ENCODE results near the gene ARL4D.
"Not testable (repeated sequence)": the region's sequence is repeated elsewhere in the genome, so short reads cannot be mapped to it uniquely, and the experiment has no call there.

ARL4D gene

GRCh38 chr17:43373356-43373755, 25.4 kb upstream of the ARL4D start:
- H3K4me1 ChIP-seq (ENCODE audit: control insufficient read depth, insufficient read depth, low read length) = peaks cover 11% of the 10 kb centered on the region
- H3K36me3 ChIP-seq (ENCODE audit: control insufficient read depth, insufficient read depth, low read length) = peaks cover 5% of the 10 kb centered on the region
- H3K27ac ChIP-seq (ENCODE audit: low read depth, low read length) = no peak overlapping the region
- no peak overlapping the region for H3K4me3 ChIP-seq (ENCODE audit: low read length)
- no peaks in the 10 kb centered on the region for H3K27me3 ChIP-seq (ENCODE audit: control insufficient read depth, insufficient read depth, low read length)
- H3K9ac ChIP-seq (ENCODE audit: low read length) = no peak overlapping the region

GRCh38 chr17:43375915-43376314, 22.9 kb upstream of the ARL4D start:
- not testable (repeated sequence) for H3K36me3 ChIP-seq (ENCODE audit: control insufficient read depth, insufficient read depth, low read length); H3K4me3 ChIP-seq (ENCODE audit: low read length); H3K27me3 ChIP-seq (ENCODE audit: control insufficient read depth, insufficient read depth, low read length); H3K9ac ChIP-seq (ENCODE audit: low read length); H3K27ac ChIP-seq (ENCODE audit: low read depth, low read length); H3K4me1 ChIP-seq (ENCODE audit: control insufficient read depth, insufficient read depth, low read length)

DNA sequence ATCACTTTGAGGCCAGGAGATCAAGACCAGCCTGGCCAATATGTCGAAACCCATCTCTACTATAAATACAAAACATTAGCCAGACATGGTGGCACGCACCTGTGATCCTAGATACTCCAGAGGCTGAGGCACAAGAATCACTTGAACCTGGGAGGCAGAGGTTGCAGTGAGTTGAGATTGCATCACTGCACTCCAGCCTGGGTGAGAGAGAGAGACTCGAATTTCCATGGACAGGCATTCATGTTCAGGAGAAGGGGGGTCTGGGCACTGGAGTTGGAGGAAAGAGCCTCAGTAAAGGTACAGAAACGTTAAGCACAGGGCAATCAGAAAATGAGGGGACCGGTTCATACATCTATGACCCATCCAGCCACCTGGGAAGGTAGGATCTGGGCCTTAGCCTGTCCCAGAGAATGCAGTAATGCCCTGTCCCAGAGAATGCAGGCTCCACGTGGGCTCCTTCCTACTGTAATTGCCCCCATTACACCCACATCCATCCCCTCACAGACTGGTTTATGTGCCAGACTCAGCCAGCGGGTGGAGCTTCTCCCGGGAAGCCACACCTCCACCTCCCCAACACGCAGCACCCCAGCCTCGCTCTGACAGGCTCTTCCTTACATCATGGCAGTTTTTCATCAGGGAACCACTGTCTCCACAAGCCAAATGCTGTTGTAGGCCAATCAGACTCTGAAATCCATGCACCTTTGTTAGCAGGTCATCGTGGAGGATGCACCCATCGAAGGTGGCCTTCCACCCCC, 21.6 kb upstream of the ARL4D start:
- Histone ChIP-seq H3K36me3 (ENCODE audit: control insufficient read depth, insufficient read depth, low read length) (peaks cover 5% of the 10 kb centered on the region), H3K27me3 (ENCODE audit: control insufficient read depth, insufficient read depth, low read length) (no peaks in the 10 kb centered on the region), H3K4me1 (ENCODE audit: control insufficient read depth, insufficient read depth, low read length) (peaks cover under 1% of the 10 kb centered on the region), H3K27ac (ENCODE audit: low read depth, low read length) (no peak overlapping the region), H3K9ac (ENCODE audit: low read length) (no peak overlapping the region), H3K4me3 (ENCODE audit: low read length) (no peak overlapping the region)

DNA sequence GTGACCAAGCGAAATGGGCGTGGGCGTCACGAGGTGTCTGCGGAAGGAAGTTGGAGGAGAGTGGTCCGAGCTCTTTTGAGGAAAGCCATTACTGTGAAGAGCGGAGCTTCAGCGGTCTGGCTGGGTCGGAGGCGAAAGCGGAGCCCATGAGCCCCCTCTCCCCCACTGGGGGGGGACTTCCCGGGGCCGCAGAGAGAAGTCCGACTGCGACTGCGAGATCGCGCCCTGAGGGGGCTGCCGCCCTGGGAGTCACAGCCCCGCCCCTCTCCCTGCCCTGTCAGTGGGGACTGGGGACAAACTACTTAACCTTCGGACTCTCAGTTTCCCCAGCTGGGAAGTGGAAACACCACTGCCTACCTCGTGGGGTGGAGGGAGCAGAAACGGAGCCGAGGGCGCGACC, 20.0 kb upstream of the ARL4D start:
- Histone ChIP-seq H3K36me3 (ENCODE audit: control insufficient read depth, insufficient read depth, low read length) (peaks cover 5% of the 10 kb centered on the region), H3K27me3 (ENCODE audit: control insufficient read depth, insufficient read depth, low read length) (no peaks in the 10 kb centered on the region), H3K9ac (ENCODE audit: low read length) (no peak overlapping the region), H3K4me3 (ENCODE audit: low read length) (no peak overlapping the region), H3K27ac (ENCODE audit: low read depth, low read length) (no peak overlapping the region), H3K4me1 (ENCODE audit: control insufficient read depth, insufficient read depth, low read length) (no peaks in the 10 kb centered on the region)

DNA sequence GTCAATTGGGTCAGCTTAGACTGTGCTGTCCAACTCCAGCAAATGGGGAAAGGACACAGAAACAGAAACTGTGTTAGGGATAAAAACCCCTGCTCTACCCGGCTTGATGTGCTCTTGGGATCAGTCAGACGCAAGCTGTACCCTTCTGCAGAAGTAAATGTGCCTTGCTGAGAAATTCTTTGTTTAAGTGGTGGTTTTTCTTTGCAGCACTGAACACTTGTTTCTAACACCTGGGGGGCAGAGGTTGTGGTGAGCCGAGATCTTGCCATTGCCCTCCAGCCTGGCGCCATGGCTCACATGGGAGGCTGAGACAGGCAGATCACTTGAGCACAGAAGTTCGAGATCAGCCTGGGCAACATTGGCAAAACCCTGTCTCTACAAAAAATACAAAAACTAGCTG, 18.5 kb upstream of the ARL4D start:
- Histone ChIP-seq H3K4me3 (ENCODE audit: low read length) (no peak overlapping the region), H3K4me1 (ENCODE audit: control insufficient read depth, insufficient read depth, low read length) (no peaks in the 10 kb centered on the region), H3K36me3 (ENCODE audit: control insufficient read depth, insufficient read depth, low read length) (peaks cover under 1% of the 10 kb centered on the region), H3K9ac (ENCODE audit: low read length) (no peak overlapping the region), H3K27me3 (ENCODE audit: control insufficient read depth, insufficient read depth, low read length) (no peaks in the 10 kb centered on the region), H3K27ac (ENCODE audit: low read depth, low read length) (no peak overlapping the region)

- Histone ChIP-seq H3K4me3 (ENCODE audit: low read length) (no peak overlapping the region), H3K27ac (ENCODE audit: low read depth, low read length) (no peak overlapping the region), H3K9ac (ENCODE audit: low read length) (no peak overlapping the region), H3K4me1 (ENCODE audit: control insufficient read depth, insufficient read depth, low read length) (no peaks in the 10 kb centered on the region), H3K36me3 (ENCODE audit: control insufficient read depth, insufficient read depth, low read length) (no peaks in the 10 kb centered on the region), H3K27me3 (ENCODE audit: control insufficient read depth, insufficient read depth, low read length) (no peaks in the 10 kb centered on the region)
These were observed 17.6 kb upstream of the ARL4D start for GRCh38 chr17:43381204-43381603.

DNA sequence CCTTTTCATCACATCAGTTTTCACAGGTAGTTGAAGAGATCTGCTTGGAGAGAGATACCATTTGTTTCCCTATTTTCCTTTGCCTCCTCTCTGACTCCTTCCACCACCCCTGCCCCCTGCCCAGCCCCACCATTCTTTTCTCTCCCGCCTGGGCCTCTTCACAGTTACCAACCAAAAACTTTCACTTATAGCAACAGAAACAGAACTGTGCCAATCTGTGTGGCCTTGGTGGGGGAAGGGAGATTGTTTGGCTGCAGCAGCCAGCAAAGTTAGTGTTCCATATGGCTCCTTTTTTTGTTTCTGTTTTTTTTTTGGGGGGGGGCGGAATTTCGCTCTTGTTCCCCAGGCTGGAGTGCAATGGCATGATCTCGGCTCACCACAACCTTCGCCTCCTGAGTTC, 17.2 kb upstream of the ARL4D start:
- no peak overlapping the region for H3K9ac ChIP-seq (ENCODE audit: low read length)
- no peak overlapping the region for H3K4me3 ChIP-seq (ENCODE audit: low read length)
- H3K27me3 ChIP-seq (ENCODE audit: control insufficient read depth, insufficient read depth, low read length) = no peaks in the 10 kb centered on the region
- H3K36me3 ChIP-seq (ENCODE audit: control insufficient read depth, insufficient read depth, low read length) = no peaks in the 10 kb centered on the region
- H3K27ac ChIP-seq (ENCODE audit: low read depth, low read length) = no peak overlapping the region
- no peaks in the 10 kb centered on the region for H3K4me1 ChIP-seq (ENCODE audit: control insufficient read depth, insufficient read depth, low read length)

DNA sequence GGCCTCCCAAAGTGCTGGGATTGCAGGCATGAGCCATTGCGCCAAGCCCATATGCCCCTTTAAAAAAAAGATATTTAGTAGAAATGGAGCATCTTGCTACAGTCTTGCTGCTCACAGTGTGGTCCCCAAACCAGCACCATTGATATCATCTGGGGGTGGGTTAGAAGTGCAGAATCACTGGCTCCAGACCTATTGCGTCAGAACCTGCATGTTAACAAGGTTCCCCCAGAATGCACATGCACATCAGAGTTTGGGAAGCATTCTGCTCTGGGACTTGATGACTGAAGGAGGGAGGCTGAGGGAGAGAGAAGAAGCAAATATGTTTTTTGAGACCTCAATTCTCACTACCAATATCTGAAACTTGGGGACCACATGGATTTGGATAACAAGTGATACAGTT, 16.0 kb upstream of the ARL4D start:
- no peak overlapping the region for H3K4me3 ChIP-seq (ENCODE audit: low read length)
- H3K27me3 ChIP-seq (ENCODE audit: control insufficient read depth, insufficient read depth, low read length) = no peaks in the 10 kb centered on the region
- H3K36me3 ChIP-seq (ENCODE audit: control insufficient read depth, insufficient read depth, low read length) = no peaks in the 10 kb centered on the region
- H3K4me1 ChIP-seq (ENCODE audit: control insufficient read depth, insufficient read depth, low read length) = no peaks in the 10 kb centered on the region
- no peak overlapping the region for H3K27ac ChIP-seq (ENCODE audit: low read depth, low read length)
- H3K9ac ChIP-seq (ENCODE audit: low read length) = no peak overlapping the region

DNA sequence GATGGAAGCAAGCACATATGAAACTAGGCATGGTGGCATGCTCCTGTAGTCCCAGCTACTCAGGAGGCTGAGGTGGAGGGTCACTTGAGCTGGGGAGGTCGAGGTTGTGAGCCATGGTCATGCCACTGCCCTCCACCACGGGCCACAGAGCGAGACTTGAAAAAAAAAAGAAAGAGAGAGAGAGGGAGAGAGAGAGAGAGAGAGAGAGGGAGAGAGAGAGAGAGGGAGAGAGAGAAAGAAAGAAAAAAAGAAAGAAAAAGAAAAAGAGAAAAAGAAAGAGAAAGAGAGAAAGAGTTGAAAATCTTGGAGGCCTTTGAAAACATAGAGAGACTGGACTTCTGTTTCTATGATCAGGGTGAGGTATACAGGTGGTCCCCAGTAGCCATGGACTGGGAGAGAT, 15.4 kb upstream of the ARL4D start:
- H3K27ac ChIP-seq (ENCODE audit: low read depth, low read length) = no peak overlapping the region
- no peaks in the 10 kb centered on the region for H3K4me1 ChIP-seq (ENCODE audit: control insufficient read depth, insufficient read depth, low read length)

DNA sequence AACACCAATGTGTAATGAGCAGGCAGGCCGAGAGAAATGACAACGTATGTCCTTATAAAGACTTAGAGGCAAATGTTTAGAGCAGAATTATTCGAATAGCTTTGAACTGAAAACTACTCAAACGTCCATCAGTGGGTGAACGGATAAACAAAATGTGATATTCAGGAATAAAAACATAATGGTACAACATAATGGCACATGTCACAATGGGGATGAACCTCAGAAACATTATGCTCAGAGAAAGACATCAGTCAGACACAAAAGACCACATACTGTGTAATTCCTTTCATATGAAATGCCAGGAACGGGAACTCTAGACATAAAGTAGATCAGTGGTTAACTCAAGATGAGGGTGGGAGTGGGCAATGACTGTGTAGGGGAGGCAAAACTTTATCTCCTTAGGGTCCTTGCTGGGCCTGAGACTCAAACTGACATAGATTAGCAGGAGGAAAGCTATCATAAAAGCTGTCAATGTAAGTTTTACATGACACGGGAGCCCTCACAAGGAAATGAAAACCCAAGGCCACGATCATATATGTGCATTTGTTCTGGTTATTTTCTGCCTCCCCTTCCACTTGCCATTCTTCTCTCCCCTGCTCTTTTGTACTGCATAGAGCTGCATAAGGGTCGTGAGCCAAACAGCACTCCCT, 14.8 kb upstream of the ARL4D start:
- Histone ChIP-seq H3K4me3 (ENCODE audit: low read length) (no peak overlapping the region), H3K9ac (ENCODE audit: low read length) (no peak overlapping the region), H3K4me1 (ENCODE audit: control insufficient read depth, insufficient read depth, low read length) (no peaks in the 10 kb centered on the region), H3K27me3 (ENCODE audit: control insufficient read depth, insufficient read depth, low read length) (no peaks in the 10 kb centered on the region), H3K27ac (ENCODE audit: low read depth, low read length) (no peak overlapping the region), H3K36me3 (ENCODE audit: control insufficient read depth, insufficient read depth, low read length) (no peaks in the 10 kb centered on the region)

More for the DNA sequence above, 15.4 kb upstream of the ARL4D start:
- Histone ChIP-seq H3K36me3 (ENCODE audit: control insufficient read depth, insufficient read depth, low read length) (no peaks in the 10 kb centered on the region), H3K27me3 (ENCODE audit: control insufficient read depth, insufficient read depth, low read length) (no peaks in the 10 kb centered on the region), H3K4me3 (ENCODE audit: low read length) (no peak overlapping the region), H3K9ac (ENCODE audit: low read length) (no peak overlapping the region)

DNA sequence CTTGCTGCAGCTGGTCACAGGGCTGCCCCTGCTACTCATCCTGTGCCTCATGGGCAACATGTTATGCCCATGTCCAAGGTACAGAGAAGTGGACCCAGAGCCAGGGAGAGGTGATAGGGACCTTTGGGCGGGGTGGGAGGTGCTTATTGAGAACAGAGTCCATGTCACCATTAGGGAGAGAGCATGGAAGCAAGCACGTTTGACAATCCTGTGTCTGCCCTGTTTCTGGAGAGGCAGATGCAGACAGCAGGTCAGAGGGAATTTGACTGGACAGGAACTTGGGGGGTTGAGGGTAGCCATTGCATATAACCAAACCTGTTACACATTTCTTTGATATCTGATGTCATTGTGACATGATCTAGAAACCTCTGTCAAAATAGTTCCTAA, 14.3 kb upstream of the ARL4D start:
- Histone ChIP-seq H3K36me3 (ENCODE audit: control insufficient read depth, insufficient read depth, low read length) (no peaks in the 10 kb centered on the region), H3K4me1 (ENCODE audit: control insufficient read depth, insufficient read depth, low read length) (peaks cover under 1% of the 10 kb centered on the region), H3K27me3 (ENCODE audit: control insufficient read depth, insufficient read depth, low read length) (no peaks in the 10 kb centered on the region), H3K9ac (ENCODE audit: low read length) (no peak overlapping the region), H3K4me3 (ENCODE audit: low read length) (no peak overlapping the region), H3K27ac (ENCODE audit: low read depth, low read length) (no peak overlapping the region)

DNA sequence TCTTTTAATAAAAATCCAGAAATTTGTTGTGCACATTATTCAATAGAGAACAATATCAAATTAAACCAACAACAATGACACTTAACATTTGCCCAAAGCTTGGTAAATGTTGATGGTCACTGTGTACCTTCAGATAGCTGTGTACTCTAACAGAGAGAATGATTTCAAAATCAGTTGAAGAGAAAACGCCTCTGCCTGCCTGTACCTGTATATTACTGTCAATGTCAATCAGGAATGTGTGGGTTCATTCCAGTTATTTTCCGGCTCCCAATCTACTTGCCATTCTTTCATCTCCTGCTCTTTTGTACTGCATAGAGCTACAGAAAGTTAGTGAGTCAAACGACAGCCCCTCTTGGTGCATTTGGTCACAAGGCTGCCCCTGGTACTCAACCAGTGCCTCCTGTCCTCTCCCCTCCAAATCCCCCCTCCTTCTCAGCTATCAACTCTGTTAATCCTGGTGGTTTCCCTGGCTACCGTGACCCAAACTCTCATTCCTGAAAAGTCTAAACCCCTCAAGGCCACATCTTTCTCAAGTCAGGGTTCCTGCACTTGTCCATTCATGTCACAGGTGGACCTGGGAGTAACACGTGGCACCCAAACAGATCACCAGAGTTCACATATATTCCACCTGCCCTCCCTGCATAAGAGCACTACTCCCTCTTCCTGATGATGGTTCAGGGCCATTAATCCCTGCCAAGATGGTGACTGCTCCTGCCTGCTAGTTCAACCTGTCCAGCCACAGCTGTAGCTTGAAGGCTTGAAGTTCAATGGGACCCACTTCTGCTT, 13.6 kb upstream of the ARL4D start:
- Histone ChIP-seq H3K4me1 (ENCODE audit: control insufficient read depth, insufficient read depth, low read length) (peaks cover 3% of the 10 kb centered on the region), H3K27me3 (ENCODE audit: control insufficient read depth, insufficient read depth, low read length) (no peaks in the 10 kb centered on the region), H3K9ac (ENCODE audit: low read length) (no peak overlapping the region), H3K27ac (ENCODE audit: low read depth, low read length) (no peak overlapping the region), H3K36me3 (ENCODE audit: control insufficient read depth, insufficient read depth, low read length) (no peaks in the 10 kb centered on the region), H3K4me3 (ENCODE audit: low read length) (no peak overlapping the region)

Data from rectal smooth muscle tissue (tissue), 1 donor.